Muscle of leg (tissue), 11 donors: Measurements from ENCODE around the gene SH2D7. TPM values are rescaled to one million over a fixed set of nuclear protein-coding genes. Genes with fewer than 3 reads are reported as not detected.
A peak's percentile ranks its signal among the peaks of the same experiment; 100 is the strongest.

Source experiments
- DNase-seq: peaks from one replicate; pipeline ENCODE4 v3.0.0; 2013
- H3K27ac ChIP-seq: one replicate; pipeline ENCODE4 v1.5.1; 2013; ENCODE audit warnings: mild to moderate bottlenecking, low read length, control low read depth
- H3K27me3 ChIP-seq: one replicate; pipeline ENCODE4 v1.6.1; 2013; ENCODE audit warnings: low read length; ENCODE audit not compliant: control insufficient read depth, insufficient read depth
- H3K36me3 ChIP-seq: one replicate; pipeline ENCODE4 v1.6.1; 2013; ENCODE audit warnings: low read length; ENCODE audit not compliant: control insufficient read depth, insufficient read depth
- H3K4me1 ChIP-seq: one replicate; pipeline ENCODE4 v1.6.1; 2013; ENCODE audit warnings: low read length; ENCODE audit not compliant: control insufficient read depth, insufficient read depth
- H3K4me3 ChIP-seq: one replicate; pipeline ENCODE4 v1.5.1; 2013; ENCODE audit warnings: low read length, control low read depth
- H3K9me3 ChIP-seq: replicated peaks from 2 replicates; pipeline ENCODE4 v1.6.1; 2013; ENCODE audit warnings: low read depth, low read length; ENCODE audit not compliant: control insufficient read depth
- WGBS: methylation state at CpG from one replicate; pipeline ENCODE4 v1.1.5; 2013; ENCODE audit warnings: missing lambda C conversion rate; ENCODE audit not compliant: insufficient coverage; 5-methylcytosine and 5-hydroxymethylcytosine counted together
- polyA plus RNA-seq, 8 donors: library from polyadenylated mRNA; unstranded; fragments of 120-200 nt; gene quantifications; one replicate each; pipeline versions ENCODE4 v1.2.1 to v1.2.3, GENCODE V29; 2013; ENCODE audit warnings: inconsistent platforms in 1 of 8, low replicate concordance in 1 of 8; ENCODE audit not compliant: insufficient read length in 8 of 8, insufficient read depth in 1 of 8
- total RNA-seq: library from RNA; stranded (reverse); fragments of 120-200 nt; gene quantifications from one replicate; pipeline ENCODE4 v1.2.4, GENCODE V29; 2013

Gene SH2D7
- total and polyA plus RNA-seq, 9 donors = 0.06 to 0.36 (median 0.13) TPM; not detected in 1

DNA sequence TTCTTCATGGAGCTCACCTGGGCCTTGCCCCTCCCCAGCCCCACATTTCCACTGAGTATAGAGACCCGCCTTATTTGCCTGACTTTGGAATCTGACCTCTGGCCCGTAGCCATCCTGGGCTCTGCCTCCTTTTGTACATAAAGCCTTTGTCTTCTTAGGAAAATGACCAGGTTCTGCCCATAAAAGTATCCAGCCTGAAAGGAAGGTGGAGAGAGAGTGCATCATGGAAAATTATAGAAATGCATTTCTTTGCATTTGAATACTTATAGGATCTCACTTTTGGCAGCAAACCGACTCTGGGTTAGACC lies 3.6 kb upstream of the SH2D7 start:
- no peaks in the 10 kb centered on the region for H3K9me3 ChIP-seq
- peaks cover 40% of the 10 kb centered on the region for H3K4me1 ChIP-seq
- H3K27me3 ChIP-seq = peaks cover 2% of the 10 kb centered on the region
- no peak overlapping the region for H3K27ac ChIP-seq
- no peaks in the 10 kb centered on the region for H3K36me3 ChIP-seq
- WGBS = no CpG with 5 or more reads among the region's 3 CpGs
- DNase-seq = no peak
- no peak overlapping the region for H3K4me3 ChIP-seq

GRCh38 chr15:78090422-78091063 lies 1.8 kb upstream of the SH2D7 start:
- no peak for DNase-seq
- H3K4me1 ChIP-seq = peaks cover 33% of the 10 kb centered on the region
- H3K27me3 ChIP-seq = peaks cover 6% of the 10 kb centered on the region
- no peaks in the 10 kb centered on the region for H3K36me3 ChIP-seq
- H3K27ac ChIP-seq = no peak overlapping the region
- H3K9me3 ChIP-seq = no peaks in the 10 kb centered on the region
- 53% methylated on average over 2 of the region's 3 CpGs for WGBS
- H3K4me3 ChIP-seq = no peak overlapping the region

DNA sequence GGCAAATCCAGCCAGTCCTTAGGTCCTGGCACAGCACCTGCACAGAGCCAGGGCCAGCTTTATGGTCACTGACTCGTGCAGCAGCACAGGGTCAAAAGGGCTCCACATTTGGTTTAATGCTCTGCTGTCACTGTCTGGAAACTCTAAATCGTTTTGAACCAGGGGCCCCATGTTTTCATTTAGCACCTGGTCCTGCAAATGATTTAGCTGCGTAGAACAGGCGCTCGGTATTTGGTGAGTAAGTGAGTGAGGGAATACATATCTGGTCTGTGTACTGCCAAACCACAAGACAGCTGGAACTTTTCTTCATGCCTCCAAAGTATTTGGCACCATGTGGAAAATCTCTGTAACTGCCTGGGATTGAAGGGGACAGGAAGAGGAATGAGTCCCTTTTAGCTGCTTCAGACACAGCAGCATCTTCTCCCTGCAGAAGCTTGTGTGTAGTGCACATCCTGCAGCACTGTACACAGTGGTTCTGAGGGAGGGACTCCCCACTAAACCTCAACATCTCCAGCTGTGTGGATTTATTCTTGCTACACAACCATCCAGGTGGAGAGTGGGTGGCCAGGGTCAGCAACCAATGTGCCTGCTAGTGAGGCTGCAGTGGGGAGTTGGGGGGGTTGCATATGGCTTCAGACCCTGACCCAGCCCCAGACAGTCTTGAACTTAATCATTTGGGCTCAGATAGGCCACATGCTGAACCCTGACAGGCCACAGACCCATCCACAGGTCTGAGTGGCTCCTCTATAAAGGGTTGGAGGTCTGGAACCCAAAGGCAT lies 1.1 kb downstream of the SH2D7 start:
- 11% methylated on average over 2 of the region's 5 CpGs for WGBS
- Histone ChIP-seq H3K4me1 (peaks cover 30% of the 10 kb centered on the region), H3K27ac (peak overlapping the region; percentile 1), H3K4me3 (no peak overlapping the region), H3K36me3 (no peaks in the 10 kb centered on the region), H3K9me3 (no peaks in the 10 kb centered on the region), H3K27me3 (peaks cover 9% of the 10 kb centered on the region)
- DNase-seq = peak; percentile 90

GRCh38 chr15:78097667-78098066 lies 5.3 kb downstream of the SH2D7 start:
- Histone ChIP-seq H3K27me3 (peaks cover 10% of the 10 kb centered on the region), H3K36me3 (no peaks in the 10 kb centered on the region), H3K4me1 (peaks cover 19% of the 10 kb centered on the region), H3K4me3 (no peak overlapping the region), H3K9me3 (no peaks in the 10 kb centered on the region), H3K27ac (no peak overlapping the region)
- no peak for DNase-seq
- WGBS = 83% methylated on average over 8 of the region's 9 CpGs

GRCh38 chr15:78098131-78098755 lies 5.9 kb downstream of the SH2D7 start:
- Histone ChIP-seq H3K36me3 (no peaks in the 10 kb centered on the region), H3K4me3 (no peak overlapping the region), H3K9me3 (no peaks in the 10 kb centered on the region), H3K27me3 (peaks cover 10% of the 10 kb centered on the region), H3K4me1 (peaks cover 19% of the 10 kb centered on the region), H3K27ac (no peak overlapping the region)
- 91% methylated on average over 7 of the region's 11 CpGs for WGBS
- no peak for DNase-seq

DNA sequence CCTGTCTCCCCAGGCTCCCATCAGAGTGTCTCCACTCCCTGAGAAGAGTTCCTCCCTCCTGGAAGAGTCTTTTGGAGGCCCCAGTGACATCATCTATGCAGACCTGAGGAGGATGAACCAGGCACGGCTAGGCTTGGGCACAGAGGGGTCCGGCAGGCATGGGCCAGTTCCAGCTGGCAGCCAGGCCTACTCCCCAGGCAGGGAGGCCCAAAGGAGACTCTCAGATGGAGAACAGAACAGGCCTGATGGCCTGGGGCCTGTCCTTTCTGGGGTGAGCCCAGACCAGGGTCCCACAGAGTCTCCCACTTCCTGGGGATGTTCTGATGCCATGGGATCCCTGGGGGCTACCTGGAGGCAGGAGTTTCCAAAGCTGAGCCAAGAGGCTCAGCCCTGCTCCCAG lies 8.5 kb downstream of the SH2D7 start:
- H3K27ac ChIP-seq = no peak overlapping the region
- H3K4me1 ChIP-seq = peaks cover 16% of the 10 kb centered on the region
- 79% methylated on average over 2 of the region's 2 CpGs for WGBS
- no peaks in the 10 kb centered on the region for H3K36me3 ChIP-seq
- no peak overlapping the region for H3K4me3 ChIP-seq
- no peak for DNase-seq
- no peaks in the 10 kb centered on the region for H3K9me3 ChIP-seq
- peaks cover 6% of the 10 kb centered on the region for H3K27me3 ChIP-seq

DNA sequence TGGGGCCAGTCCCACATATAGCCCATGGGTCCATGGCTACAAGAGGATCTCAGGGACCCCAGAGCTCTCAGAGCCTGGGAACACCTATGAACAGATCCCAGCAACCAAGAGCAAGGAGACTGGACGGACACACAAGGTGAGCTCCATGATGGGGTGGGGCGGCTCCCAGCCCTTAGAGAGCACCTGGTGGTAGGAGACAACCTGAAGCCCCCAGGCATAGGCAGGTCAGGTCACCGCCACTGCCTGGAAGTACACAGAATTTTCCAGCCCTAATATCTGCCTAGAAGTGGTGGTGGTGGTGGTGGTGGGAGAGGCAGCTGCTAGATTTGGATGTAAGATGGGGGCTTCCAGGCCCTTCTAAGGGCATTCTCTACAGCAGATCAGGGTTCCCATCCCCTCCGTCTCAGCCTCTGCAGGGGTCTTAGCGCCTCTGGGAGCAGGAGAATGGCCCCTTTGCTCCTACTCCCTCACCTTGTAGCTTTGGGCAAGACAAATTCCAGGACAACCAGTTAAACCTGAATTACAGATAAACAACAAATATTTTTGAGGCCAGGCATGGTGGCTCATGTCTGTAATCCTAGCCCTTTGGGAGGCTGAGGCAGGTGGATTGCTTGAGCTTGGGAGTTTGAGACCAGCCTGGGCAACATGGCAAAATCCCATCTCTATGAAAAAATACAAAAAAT lies 9.2 kb downstream of the SH2D7 start:
- DNase-seq = no peak
- 96% methylated on average over 4 of the region's 5 CpGs for WGBS
- Histone ChIP-seq H3K4me1 (peaks cover 16% of the 10 kb centered on the region), H3K27me3 (peaks cover 6% of the 10 kb centered on the region), H3K4me3 (no peak overlapping the region), H3K36me3 (no peaks in the 10 kb centered on the region), H3K27ac (no peak overlapping the region), H3K9me3 (no peaks in the 10 kb centered on the region)

DNA sequence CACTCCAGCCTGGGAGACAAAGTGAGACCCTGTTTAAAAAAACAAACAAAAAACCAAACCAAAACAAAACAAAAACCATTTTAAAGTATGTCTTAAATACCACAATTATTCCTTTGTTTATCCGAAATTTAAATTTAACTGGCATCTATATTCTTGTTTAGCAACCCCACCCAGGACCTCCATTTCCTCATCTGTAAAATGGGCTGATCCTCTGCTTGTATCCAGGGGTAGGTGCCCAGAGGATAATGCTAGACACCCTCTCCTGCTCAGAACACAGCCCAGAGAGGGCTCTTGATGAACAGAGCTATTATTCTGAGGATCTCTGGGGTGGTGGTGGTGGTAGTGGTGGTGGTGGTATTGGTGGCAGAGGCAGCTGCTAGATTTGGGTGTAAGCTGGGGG lies 9.8 kb downstream of the SH2D7 start:
- Histone ChIP-seq H3K27ac (no peak overlapping the region), H3K4me1 (peaks cover 16% of the 10 kb centered on the region), H3K4me3 (no peak overlapping the region), H3K27me3 (peaks cover 6% of the 10 kb centered on the region), H3K36me3 (no peaks in the 10 kb centered on the region), H3K9me3 (no peaks in the 10 kb centered on the region)
- DNase-seq = no peak
- no CpG with 5 or more reads among the region's 1 CpG for WGBS

- Histone ChIP-seq H3K27ac (no peak overlapping the region), H3K4me3 (no peak overlapping the region), H3K4me1 (peaks cover 16% of the 10 kb centered on the region), H3K27me3 (peaks cover 5% of the 10 kb centered on the region), H3K9me3 (no peaks in the 10 kb centered on the region), H3K36me3 (no peaks in the 10 kb centered on the region)
- DNase-seq = no peak
- WGBS = 81% methylated on average over 5 of the region's 6 CpGs
These were observed 10.4 kb downstream of the SH2D7 start for GRCh38 chr15:78102741-78103140.
